Kidney tubule cell (primary cell): ENCODE data around the gene ZFHX3.

Experiments
- DNase-seq: peaks from one replicate; pipeline ENCODE4 v3.0.0-alpha.2; 2018; ENCODE audit warnings: low spot score

Gene ZFHX3

DNA sequence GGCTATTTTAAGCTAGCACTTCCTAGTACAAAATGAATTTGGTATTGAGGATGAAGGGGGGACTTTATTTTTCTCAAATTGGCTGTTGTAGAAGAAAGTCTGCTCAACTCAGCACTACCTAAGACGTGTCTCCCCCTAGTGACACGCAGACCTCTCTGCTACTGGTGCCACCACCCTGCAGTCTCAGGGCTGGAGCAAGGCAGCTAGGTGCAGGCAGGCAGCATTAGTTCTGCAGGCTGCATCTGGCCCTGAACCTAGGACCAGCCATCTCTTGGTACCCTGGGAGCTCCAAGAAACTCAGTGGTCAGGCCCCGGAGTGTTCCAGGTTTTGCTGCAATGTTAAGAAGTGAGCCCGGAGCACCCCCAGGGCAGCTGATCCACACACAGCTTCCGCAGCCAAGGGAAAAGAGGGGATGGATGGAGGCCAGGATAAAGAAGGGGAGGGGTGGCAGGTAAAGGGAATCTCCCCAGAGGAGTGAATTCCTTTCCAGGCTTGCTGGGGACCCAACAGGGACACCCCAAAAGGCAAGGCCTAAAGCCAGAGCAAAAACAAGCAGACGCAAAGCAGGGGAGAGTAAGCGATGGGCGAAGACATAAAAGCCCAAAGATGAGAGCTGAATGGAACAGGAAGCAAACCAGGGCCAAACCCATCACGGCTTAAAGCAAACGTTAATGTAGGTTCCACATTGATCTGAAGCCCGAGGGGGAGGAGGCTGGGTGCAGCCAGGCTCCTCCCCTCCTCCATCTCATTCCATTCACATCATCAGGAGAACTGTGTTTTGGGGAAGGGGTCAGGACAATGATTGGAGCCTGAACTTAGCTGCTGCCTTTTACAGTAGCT is 200.5 kb downstream of the ZFHX3 start:
- DNase-seq = peak; percentile 43

DNA sequence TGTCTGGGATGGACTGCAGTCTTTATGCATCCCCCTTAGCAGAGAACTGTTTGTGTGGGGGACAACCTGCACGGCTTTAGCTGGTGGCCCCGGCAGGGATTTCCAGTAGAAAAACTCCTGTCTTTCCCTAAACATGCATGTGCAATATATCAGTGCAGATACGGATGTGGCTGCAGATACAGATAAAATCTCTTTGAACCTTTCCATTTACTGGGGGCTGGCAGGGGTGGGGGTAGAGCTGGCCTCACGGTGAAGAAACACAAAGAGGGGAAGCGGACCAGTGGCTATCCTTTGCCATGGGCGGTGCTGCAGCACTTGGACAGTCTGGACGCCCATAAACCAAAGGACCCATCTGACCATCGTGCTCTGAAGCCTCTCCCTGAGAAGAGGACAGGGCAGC is 201.3 kb downstream of the ZFHX3 start:
- DNase-seq = no peak

DNA sequence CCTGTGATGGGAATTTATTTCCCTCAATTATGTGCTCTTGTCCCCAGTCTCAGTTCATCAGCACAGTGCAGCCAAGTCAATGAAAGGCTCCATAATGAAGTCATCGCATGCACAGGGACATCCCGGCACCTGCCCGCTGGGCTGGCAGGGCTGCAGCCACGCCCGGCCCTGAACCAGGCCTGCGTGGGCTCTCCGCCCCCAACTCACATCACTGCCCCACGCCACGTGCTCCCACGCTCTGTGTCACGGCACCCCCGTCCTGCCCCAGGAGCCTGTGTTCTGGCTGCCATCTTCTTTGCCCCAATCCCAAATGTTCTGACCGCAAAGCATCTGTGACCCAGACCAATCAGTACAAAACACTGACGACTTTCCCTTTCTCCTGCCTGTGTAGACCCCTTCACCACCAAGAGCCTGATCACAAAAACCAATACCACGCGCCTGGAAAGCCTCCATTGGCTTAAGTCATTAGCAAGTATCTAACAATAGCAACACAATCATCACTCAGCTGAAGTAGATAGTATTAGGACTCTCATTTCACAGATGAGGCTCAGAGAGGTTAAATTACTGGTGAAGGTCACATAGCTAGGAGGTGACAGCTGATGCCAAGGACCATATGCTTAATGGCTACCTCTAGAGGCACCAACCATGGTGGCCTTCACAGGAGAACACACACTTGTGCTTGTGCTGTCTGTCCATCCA is 202.5 kb downstream of the ZFHX3 start:
- DNase-seq = no peak

DNA sequence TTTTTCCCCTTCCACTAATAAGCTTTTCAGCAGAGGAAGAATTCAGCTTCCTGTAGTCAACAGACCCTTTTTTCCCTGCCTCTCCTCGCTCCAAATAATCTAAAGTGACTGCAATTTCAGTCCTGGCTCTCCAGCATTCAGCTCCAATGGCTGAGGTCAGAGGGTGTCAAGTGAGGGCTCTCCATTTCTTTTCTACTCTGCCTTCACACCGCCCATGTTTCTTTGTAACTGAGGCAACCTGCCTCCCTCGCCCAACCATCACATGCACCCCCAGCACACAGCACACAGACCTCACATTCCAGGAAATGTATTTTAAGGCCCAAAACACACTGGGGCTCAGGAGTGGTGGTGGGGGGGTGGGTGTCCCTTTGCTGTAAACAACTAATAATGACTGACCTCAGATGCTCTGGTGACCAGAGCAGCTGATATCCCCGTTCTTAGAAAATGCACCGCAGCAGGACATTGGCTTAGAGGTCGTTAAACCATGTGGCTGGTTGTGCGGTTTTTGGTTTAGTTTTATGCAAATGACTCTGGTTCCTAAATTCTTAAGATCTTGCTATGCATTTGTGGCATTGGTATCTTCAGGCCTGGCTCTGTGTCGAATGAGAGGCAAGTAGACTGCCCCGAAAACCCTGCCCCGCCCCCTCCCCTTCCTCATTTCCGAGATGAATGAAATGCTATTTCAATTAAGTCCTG is 203.6 kb downstream of the ZFHX3 start:
- DNase-seq = no peak

DNA sequence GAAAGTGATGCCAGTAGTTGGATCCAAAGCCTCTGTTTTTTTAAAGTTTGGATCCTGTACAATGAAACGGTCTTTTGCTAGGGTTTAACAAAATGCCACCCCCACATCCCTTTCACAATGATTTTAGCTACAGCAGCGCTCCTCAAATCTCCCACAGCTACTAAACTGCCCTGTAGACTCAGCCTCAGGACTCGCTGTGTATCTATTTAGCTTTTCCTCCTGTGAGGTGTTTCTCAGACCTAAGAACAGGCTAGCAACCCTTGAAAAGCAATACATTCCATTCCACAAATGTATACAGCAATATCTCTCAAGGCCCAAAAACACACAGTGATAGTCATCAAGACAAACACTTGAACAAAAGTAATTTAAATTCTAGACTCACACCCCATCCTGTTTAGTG is 206.4 kb downstream of the ZFHX3 start:
- DNase-seq = no peak

DNA sequence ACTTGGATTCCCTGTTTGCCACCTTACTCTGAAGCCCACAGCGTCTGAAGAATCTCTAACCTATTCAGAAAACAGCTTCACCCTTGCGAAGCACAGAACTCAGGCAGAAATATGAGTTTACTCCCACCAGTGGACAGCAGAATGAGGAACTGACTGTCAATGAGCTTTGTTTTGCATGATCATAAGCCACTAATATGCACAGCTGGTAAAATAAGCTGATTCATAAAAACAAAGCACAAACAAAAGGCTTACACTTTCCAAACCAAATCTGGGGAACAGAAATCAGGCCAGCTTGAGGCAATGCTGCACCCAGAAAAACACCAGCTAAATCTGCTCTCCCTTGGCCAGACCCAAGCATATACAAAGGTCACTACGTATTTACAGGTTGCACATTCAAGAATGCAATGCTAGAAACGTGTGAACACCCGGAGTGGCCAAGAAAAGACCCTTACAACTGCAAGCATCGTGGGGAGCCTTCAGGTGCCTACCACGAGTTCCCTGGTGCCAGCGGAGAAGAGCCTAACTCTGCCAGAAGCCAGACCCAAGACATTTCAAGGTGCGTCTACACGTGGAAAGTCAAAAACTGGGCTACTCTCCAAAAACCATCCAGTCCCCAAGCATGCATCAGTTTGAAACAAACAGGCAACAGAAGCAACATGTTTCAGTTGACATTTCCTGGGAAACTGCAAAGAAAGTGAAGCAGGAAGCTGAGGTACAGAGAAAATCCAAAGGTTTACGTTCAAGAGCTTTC is 207.1 kb downstream of the ZFHX3 start:
- no peak for DNase-seq

DNA sequence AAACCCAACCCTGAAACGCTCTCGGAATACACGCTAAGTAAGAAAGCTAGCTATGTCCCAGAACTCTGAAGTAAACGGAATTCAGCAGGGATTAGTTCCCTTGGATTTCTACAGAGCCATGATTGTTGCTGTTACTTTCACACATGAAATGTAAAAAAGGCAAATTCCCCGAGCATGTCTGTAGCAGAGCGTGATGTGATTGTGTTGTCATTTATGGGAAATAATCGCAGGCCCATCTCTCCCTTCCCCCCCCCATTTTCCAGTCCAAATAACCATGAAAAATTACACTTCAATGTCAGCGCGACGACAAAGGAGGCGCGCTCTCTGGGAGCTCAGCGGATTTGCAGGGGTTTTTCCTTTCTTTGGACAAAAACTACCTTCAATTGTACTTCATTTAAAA is 209.0 kb downstream of the ZFHX3 start:
- DNase-seq = no peak

DNA sequence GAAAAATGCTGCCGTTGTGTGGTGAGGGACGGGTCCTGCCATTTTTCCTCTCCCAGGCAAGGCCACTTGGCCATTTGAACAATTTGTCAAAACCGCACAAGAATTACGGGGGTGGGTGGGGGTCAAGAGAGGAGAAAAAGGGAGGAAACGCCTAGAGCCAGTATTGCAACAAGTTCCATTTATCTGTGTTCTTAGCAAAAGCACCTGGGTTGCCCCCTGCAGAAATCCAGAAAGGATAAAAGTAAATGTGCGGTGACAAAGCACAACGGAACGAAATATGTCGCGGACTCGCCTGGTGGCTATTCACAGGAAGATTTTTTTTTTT is 209.4 kb downstream of the ZFHX3 start:
- no peak for DNase-seq

DNA sequence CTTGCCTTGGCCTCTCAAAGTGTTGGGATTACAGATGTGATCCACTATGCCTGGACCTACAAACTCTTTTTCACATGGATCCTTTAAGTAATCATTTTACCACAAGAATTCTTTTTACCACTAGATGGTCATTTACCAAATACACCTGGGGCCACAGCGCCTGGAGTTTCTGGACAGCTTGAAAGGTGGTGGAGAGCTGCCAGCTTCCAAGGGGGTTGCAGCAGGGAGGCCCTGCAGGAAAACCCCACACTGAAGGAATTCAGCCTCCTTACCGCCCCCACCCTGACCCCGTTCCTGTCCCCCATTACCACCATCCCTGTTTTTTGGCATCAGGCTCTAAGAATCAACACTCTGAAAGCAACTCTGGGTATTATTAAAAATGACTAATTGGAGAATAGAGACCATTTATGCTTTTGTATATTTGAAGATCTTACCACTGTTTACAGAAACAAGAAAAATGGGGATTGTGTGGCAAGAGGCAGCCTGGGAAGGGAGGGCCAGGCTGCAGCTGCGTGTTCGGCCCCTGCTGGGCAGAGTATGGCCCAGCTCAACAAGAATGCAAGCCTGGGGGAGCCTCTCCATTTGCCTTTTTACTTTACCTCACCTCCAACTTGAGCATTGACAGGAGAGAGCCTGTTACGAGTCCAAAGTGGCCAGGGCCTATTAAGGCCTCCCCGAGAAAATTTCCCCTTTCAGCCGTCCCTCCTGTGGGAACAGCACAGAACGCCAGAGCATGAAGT is 209.9 kb downstream of the ZFHX3 start:
- DNase-seq = no peak

DNA sequence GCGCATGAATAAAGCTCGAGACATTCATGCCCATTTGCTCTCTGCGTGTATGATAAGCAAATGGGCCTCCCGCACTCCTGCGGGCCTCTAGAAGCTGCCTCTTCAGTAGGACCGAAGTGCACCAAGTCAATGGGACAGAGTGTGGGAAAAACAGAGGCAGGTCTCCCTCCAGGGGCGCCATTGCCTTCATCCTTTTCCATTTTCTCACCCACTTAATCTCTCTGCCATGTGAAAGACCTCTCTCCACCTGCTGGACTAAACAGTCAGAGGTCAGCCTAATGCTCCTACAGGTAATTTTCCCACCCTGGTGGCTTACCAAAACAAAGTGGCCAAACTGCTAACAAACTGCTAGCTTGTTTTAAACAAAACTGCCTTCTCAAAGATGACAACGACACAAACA is 210.9 kb downstream of the ZFHX3 start:
- DNase-seq = no peak

DNA sequence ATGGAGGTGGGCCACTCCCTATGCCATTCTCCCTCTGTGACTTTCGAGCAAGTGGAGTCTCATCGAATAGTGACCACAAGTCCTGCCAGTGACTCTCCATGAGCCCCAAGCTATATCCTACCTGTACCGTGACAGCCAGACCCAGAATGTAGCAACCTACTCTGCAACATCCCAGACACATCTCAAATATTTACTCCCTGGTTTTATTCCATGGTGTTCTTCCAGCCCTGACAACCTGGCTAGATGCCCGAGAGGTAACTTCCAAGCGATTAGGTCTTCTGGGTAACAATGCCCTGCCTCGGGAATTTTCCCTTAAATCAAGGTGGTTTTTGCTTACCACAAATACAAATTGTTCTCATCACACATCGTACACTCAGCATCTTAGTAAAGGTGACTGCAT is 211.7 kb downstream of the ZFHX3 start:
- DNase-seq = no peak

DNA sequence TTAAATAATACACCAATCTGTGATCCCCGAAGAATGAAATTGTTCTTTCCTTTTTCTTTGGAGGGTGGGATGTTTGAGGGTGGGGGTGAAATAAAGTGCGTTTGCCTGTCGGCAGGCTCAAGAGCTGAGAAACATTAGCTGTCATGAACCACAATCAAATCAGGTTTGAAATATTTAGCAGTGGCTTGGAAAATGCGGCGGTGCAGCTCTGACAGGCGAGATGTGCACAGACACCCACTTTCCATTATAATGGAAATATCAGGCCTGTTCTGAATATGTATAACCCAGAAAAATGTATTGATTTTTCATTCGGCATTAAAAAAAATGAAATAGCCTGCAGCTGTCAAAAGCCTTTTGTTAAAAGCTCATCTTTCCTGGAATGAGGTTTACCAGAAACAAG is 212.8 kb downstream of the ZFHX3 start:
- DNase-seq = no peak

DNA sequence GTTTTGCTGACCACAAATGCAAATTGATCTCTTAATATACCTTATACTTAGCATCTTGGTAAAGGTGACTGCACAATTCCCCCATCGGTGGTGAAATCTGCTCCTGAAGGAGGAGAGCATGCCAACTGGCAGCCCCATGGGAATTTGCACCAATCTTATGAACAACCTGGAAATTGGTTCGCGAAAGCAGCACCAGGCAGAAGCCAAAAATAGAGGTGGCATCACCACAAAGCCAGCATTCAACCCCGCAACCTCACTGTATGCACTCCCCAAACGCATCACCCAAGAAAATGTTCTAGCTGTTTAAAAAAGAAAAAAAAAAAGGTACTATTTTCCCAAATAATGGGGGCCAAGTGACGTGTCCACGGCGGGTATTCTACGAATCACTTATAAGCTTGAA is 213.4 kb downstream of the ZFHX3 start:
- DNase-seq = no peak

DNA sequence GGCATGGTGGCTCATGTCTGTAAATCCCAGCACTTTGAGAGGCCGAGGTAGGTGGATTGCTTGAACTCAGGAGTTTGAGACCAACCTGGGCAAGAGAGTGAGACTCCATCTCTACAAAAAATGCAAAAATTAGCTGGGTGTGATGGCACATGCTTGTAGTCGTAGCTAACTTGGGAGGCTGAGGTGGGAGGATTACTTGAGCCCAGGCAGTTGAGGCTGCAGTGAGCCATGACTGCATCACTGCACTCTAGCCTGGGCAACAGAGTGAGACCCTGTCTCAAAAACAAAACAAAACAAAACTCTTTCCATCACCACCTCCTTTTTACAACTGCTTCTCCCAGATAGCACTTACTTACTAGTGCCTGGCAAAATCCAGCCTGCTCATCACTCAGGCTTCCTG is 214.0 kb downstream of the ZFHX3 start:
- DNase-seq = no peak

DNA sequence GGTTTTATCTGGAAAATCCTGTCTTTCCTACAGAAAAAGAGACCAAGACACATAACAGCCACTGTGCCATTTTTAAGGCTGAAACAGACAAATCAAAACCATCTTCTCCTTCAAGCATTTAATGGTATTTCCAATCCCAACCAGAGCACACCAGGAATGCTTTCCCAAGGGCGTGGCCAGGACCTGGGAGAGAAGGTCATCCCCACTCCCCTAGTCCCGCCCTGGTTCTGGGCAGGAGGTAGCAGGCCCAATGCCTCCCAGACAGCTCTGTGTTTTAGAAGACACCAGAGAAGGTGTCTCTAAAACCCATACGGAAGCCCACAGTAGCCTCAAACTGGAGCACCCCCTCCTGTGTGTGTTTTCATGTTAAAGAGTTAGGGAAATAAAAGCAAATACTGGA is 214.4 kb downstream of the ZFHX3 start:
- no peak for DNase-seq

DNA sequence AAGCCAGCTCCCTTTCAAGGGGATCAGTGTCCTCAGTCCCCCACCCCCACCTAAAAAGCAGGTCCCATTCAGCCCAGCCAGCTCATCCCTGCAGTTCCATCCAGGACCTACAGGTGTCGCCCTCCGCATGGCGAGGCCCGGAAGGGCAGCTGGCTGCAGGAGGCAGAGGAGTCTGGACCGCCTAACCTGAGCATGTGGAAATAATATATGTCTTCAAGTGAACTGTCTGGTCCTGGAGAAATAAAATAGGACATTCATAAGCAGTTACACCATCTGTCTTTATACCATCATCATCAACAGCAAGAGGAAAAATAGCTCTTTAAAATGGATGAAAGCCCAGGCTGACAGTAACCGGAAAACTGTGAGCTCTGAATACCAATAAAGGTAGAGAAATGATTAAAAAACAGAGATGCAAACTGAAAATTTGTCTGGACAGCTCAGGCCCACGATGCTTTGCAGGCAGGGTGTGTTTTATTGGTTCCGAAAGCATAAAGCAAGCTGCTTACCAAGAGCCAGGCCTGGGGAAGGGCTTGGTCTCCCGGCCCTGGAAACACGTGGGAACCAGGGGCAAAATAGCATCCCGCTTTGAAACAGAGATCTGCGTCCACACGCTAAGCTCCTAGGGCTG is 215.2 kb downstream of the ZFHX3 start:
- peak; percentile 72 for DNase-seq

DNA sequence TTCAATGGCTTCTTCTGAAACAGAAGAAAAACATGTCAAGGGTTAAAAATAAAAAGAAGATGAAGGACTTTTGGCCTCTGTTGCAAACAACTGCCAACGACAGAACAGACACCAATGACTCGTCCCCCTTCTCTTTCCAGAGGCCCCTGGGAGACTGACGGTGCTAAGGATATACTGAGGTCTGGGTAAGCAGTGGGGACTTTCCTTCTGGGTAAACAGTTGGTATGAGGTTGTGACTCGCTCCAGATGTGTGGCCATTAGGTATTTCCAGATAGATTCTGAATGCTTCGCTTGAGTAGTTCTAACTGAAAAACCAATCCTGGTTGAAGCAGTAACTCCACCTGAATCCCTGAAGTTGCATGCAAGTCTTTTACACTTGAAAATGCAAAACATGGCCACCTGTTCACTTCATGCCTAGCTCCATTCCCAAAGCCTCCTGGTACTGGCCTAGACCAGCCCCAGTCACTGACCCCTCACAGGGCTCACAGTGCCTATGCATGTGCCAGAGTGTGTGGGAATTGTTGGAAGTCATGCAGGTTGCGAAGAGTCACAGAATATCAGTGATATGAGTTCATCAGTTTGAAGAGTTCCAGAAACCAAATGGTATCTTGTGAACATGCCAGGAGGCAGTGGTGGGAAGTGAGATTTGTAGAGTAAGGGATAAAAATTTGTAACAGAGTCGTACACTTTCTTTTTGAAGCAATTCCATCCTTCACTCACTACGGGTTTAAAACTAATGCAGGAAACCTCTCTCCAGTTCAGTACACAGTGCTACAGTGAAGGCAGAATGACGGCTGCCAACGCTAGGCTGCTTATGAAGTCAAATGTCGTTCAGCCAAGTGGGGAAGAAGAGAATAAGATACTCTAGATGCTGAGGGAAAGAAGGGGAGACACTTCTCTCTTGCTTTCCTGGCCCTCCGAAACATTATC is 217.8 kb downstream of the ZFHX3 start:
- DNase-seq = peak; percentile 86

DNA sequence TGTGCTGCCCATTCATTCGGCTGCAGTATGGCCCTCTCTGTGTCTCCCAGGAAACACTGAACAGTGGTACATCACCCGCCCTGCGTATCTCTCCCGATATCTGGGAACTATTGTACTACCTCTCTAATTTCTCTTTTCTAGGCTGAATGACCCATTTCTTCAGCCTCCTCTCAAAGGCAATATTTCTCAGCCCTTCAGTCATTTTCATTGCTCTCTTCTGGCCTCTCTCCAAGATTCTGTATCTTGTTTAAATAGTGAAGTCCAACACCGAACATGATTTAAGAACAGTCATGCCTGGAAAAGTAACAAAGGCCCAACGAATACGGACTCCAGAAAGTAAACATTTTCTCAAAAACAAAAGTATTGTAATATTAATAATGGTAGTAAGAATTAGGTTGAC is 220.1 kb downstream of the ZFHX3 start:
- no peak for DNase-seq

DNA sequence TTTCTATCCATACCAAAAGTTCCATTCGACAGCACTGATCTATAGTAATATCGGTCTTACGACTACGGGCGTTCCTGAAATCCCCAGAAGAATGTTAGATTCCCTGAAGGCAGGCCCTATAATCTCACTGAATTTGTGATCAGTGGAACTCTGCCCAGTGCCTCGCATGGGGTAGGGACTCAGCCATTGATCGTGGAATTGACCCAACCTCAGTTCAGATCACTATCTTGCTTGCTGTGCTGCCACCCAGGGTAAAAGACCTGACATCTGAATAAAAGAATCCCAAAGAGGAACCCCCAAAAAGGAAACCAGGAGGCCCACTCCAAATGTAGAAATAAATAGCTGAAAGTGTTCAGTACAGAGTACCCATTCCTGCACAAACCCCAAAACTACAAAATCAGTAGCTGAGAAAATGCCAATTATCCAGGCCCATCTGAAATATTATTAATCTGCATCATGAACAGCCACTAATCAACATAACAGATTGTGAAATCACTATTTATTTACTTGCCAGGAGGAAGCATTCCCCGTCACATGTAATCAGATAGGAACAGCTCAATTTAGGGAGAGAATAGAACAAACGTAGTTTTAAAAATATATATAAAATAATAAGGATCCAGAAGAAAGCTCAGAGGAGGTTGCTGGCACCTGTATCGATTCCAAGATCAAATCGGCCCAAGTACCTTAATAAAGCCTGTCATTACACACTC is 221.9 kb downstream of the ZFHX3 start:
- DNase-seq = no peak

DNA sequence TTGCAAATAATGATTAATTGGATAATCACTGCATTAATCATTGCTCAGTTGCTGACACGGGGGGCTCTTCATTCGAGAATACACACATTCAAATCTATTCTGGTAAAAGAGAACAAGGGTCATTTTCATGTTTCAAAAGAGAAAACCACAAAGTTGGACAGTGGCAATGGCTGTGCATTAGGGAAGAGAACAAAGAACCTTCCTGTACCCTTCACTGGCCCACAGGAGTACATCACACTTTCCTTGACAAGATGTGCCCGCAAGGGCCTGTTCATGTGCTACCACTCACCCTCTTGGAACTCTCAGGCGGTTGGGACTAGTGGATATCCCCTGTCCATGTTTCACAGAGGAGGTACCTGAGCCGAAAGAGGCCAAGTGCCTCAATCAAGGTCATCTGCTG is 223.2 kb downstream of the ZFHX3 start:
- no peak for DNase-seq
